GM19397 (cell line): ENCODE measurements around the gene PPP1R18.

Experiments
- ATAC-seq: cut with Tn5 transposase; IDR thresholded peaks from one replicate; pipeline ENCODE4 v1.9.1; 2021; ENCODE audit warnings: mild to moderate bottlenecking, moderate library complexity; ENCODE audit not compliant: unreplicated experiment

The PPP1R18 gene

DNA sequence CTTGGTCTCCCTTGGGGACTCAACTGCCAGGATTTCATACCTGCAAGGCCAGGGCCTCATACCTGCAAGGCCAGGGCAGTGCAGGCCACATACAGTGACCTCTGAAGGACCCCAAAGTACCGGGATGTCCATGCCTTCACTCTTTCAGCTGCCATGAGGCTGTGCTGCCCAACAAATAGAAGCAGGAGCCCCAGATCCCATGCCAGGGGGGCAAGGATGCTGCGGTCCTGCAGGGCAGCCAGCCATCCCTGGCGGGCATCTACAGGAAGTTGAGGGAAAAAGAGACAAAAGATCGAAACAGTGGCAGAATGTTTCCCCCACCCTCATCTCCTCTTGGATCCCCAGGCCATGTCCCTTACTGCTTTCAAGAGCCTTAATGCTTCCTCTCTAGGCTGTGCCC is 3.5 kb upstream of the PPP1R18 start:
- ATAC-seq = no peak

DNA sequence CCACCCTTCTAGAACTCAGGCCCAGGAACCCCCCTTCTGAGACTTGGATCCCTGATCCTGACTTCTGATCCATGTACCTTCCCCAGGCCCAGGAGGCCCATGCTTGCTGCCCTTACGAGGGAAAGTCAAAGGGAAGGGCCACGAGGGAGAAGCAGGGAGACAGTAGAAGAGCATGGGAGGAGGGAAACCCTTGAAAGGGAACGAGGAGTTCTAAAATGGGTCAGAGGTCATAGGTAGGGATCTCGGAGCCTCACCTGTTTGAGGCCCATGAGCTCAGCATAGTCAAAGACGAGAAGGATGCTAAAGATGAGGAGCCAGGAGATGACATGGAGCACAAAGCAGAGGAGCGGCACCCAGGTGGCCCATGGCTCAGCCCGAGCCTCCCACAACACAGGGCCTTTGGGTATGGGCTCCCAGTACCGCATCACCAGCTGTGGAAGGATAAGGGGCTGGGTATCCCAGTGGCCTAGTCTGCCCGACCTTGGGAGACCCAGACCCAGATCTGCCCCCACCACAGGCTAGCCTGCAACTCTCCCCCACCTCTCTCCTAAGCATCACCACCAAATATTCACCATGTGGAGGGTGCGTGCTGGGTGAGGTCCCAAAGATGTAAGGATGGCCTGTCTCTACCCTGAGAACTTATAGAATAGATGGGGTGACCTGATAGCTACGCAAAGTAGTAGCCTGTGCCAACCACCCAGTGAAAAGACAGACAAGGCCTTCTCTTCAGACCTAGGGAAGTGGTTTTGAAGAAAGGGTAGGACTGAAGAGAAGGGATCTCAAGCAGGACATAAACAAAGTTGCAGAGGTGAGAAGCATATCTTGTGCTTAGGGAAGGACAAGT is 2.8 kb upstream of the PPP1R18 start:
- ATAC-seq = no peak

DNA sequence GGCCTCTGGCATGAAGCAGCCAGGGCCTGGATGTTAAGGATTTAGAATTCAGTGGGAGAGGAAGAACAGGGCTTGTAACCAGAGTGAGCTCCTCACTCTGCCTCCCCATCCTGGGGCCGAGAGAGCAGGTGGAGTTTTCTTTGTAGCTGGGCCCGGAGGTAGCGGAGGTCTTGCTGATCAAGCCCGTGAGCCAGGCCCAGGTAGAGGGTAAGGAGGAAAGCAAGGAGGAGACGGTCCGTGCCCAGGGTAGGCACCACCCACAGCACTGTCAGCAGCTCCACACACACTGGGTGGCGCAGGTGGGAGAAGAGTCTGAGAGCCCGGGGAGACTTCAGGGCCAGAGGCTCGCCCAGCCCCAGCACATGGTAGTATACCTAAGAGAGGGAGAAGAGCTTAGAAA is 2.1 kb upstream of the PPP1R18 start:
- ATAC-seq = no peak

DNA sequence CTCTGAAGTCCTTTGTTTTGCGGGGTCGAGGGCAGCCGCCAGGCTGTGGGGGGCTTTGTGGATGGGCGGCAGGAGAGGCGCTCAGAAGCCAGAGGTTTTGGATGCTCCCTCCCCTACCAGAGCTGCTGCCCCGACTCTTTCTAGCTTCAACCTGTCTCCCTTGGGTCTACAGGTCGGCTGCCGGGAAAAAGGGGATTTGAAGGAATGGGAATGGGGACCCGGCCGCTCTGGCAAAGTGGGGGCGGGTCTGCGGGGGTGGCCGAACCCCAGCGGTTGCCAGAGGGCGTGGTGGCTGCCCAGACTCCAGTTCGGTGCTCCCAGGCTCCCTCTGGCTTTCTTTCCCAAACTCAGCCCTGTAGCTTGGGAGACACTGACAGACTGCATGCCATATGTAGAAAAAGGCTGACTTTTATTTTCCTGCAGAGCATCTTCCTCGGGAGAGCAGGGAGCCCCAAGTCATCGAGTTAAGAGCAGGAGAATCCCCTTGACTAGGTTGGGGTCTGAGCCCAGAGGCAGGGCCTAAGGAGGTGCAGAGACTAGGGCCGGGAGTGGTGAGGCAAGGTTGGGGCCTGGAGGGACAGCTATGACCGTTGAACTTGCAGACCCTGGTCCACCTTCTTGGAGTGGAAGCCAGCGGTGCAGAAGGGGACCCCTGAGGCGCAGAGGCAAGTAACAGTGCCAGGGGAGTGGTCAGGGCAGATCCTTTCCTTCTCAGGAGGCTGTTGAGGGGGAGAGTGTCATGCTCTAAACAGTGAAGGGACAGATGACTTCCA is 1.4 kb upstream of the PPP1R18 start:
- ATAC-seq = no peak

DNA sequence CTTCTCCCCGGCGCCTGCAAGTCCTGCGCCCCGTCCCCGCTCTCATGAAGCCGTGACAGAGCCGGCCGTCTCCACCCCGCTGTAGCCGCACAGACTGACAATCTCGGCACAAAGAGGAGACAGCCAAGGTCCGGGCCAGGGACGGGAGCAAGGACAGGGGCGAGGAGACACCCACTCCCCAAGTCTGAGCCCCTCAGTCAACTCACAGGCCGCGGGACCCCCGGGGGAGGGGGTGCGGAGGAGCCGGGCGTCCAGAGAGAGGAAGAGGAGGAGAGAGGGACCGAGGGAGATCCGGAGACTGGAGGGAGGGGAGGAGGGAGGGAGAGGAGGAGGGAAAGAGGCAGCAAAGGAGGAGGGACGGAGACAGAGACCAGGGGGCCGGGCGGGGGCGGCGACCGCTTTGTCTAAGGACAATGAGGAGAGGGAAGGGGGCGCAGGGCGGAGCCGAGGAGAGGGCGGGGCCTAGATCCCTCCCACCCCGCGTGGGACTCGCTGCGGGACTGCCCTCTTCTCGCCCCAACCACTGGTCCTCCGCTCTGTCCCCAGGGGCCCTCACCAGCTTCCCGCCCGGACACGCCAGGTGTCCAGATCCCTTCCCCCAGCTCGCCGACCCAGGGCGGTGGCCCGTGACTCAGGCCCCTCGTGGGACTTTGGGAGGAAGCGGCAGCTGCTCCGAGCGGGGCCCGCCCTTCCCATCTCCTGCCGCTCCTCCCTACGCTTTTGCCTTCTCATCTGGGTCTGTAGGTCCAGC is 638 bp upstream of the PPP1R18 start:
- ATAC-seq = peak; percentile 45

DNA sequence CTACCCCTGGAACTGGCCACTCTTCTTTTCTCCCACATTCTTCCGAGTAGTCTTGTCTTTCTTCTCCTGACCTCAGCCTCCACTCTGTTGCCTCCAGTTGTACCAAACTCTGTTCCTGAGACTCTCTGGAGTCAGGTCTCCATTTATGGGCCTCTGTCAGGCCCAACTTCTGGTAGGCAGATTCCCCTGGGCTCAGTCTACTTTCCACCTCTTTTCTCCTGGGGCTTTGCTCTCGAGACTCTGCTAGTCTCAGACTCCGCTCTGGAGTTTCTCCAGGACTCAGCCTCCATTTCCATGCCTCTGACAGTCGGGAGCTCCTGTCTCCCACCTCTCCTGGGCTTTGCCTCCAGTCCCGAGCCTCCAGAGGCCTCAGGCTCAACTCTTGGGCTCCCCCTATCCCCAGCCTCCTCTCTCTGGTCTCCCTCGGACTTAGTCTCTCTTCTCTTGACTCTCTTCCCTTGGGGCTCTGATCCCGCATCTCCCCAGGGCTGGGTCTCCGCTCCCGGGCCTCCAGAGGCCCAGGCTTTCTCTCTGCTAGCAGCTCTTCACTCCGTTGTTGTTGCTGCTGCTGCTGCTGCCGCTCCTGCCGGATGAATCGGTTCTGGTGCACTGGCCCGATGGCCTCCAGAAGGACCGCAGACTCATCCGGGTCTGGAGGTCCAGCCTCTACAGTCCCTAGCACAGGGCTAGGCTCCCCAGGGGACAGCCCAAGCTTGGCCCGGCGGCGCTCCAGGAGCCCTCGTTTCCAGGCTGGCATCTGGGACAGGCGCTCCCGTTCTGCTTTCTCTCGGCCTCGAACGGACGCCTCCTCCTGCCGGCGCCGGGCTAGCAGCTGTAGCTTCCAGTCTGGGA is 1.1 kb downstream of the PPP1R18 start:
- ATAC-seq = no peak

DNA sequence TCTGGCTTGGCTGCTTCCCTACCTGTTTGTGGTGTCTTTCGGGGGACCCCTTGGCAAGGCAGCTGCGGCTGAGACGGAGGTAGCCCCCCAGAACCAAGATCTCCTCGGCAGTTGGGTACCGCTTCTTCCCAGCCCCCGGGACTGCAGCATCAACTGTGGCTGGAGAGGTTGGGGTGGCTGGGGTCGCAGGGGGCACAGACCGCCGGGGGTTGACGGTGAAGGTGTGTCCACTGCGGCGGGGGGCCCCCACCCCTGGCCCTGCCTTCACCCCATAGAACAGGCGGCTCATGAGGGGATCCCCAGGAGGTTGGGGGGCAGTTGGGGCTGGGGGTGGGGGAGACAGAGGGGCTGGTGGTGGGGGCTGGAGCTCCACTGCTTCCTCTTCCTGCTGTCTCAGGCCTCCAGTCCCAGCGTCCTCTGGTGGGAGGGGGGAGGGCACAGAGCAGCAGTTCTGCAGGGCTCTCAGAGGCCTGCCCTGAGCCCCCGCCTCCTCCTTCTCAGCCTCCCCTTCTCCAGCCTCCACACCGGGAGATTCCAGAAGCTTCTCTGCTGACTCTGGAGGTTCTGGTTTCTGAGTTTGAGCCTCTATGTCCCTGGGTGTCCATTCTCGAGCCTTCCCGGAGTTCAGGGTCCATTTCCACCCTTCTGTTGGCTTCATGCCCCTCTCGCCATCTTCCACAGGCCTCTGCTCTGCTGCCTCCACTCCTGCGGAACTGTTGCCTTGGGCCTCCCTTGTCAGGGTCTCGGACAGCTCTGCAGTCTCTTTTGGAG is 1.9 kb downstream of the PPP1R18 start:
- no peak for ATAC-seq

DNA sequence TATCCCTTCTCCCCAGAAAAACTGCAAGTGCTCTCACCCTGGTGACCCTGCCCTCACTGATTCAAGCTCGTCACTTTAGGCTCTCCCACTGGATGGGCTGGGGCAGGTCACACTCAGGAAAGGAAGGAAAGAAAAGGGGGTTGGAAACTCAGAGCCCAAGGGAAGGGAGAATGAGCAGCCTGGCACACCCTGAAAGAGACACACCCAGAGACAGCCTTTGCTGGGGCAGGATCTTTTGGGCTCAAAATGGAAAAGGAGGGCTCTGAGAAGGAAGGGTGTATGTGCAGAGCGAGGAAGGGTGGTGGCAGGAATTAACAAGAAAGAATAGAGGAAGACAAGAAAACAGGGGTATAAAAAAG is 2.5 kb downstream of the PPP1R18 start:
- ATAC-seq = no peak

DNA sequence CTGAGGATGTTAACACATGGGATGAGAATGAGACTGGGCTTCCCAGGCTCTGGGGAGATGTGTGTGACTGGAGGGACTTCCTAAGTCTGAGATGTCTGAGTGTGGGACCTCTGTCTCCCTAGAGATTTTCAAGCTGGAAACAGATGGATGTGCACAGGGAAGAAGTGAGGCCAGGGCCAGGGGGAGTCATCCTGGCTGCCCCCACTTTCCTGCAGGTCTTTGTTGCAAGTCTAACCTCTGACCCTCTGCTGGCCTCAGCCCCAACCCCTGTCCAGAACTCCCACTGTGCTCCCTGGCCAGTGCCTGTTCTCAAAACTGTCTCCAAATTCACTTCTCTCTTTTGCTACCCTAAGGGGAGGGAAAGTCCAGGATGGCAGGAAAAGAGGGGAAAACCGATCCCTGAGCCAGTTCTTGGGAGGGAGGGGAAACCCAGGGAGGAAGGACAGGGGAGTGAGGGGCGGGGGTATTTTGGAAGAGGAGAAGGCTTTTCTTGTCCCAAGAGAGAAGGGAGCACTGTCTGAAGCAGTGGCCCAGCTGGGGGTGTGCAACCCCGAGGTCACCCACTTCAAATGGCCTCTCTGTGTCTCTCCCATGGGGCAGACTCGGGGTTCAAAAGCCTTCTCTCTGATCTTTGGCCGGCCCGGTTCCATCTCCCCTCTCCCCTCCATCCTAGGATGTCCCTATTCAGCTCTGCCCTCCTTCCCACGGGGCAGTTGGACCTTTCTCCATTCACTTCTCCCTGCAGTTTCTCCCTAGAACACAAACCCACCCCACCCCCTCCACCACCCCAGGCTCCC is 3.1 kb downstream of the PPP1R18 start:
- ATAC-seq = no peak

DNA sequence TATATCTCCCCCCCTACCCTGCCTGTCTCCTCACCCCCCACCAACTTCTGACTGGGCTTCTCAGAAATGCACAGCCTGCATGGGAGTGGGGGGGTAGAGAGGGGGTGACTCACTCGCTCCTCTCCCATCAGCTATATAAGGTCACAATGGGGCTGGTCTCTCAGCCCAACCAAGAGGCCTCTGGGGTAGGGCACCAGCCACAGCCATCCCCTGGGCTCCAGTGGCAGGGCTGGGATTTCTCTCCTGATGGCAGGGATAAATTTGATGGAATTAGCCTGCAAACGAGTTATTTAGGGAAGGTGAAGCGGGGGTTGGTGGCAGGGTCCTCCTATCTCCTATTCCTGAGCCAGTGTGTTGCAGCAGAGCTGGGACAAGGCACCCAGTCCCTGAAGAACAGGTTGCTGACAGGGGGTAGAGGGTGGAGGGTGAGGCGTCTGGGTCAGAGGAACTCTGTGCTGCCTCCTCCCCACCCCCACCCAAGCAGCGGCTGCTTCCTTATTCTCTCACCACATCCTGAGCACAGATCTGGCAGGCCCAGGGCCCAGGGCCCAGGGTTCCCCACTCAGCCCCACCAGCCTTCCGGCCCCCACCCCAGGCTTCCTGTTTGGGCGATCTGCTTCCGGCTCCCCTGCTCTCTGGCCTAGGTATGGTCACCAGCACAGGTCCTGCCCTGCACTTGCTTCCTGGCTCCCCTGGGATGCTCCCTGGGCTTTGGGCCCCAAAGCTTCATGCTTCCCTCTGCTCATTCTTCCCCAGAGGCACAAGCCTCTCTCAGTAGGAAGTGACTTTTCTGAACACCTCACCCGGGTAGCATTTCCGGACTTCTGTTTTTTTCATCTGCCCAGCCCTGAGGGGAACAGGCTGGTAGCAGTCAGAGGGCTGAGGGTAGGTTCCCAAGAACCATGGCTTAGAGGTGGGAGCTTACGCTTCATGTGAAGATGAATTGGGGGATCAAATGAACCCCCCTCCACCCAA is 4.0 kb downstream of the PPP1R18 start:
- peak; percentile 30 for ATAC-seq

DNA sequence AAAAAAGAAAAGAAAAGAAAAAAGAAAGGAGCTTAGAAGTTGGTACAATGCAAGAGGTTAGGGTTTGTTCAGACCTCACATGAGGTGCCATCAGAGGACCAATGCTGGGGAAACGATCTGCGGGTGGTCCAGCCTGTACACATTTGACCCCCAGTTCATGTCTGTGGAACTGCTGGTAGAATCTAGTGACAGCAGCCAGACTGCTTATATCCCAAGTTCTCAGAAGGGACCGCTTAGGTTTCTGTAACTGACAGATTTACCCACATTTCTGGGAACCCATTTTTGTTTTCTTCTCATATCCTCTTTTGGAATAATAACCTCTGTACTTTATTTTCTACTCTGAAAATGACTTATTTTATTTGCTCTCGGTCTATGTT is 4.7 kb downstream of the PPP1R18 start:
- no peak for ATAC-seq

DNA sequence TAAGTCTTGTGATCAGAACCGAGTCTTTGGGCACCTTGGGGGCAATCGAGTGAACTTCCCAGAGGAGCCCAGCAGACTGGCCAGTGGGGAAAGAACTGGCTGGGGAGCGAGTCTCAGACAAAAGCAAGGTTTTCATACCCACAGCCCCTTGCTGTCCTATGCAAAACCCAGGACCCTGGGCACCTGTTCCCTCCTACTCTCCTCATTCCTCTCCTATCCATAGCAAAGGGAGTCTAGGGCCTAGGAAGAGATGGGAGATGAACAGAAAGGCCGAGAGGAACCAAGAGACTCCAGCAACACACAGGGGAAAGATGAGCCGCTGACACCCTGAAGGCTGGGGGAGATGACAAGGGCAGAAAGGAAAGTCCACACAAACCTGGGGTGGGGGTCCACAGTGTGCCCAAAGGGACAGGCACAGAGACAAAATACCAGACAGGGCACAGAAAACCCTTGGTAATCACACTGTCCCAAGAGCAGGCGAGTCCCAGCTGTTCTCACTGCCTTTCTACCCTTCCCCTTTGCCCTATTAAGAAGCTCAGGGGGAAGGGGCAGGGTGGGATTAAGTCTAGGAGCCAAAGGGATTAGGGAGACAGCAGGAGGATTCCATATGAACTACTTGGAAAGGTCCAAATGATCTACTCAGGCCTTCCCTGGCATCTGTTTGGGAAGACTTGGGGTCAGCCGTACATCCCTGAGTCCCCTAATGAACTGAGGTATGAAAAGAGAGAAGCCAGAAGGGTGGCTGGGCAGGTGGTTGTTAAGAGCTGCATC is 6.5 kb downstream of the PPP1R18 start:
- ATAC-seq = no peak

DNA sequence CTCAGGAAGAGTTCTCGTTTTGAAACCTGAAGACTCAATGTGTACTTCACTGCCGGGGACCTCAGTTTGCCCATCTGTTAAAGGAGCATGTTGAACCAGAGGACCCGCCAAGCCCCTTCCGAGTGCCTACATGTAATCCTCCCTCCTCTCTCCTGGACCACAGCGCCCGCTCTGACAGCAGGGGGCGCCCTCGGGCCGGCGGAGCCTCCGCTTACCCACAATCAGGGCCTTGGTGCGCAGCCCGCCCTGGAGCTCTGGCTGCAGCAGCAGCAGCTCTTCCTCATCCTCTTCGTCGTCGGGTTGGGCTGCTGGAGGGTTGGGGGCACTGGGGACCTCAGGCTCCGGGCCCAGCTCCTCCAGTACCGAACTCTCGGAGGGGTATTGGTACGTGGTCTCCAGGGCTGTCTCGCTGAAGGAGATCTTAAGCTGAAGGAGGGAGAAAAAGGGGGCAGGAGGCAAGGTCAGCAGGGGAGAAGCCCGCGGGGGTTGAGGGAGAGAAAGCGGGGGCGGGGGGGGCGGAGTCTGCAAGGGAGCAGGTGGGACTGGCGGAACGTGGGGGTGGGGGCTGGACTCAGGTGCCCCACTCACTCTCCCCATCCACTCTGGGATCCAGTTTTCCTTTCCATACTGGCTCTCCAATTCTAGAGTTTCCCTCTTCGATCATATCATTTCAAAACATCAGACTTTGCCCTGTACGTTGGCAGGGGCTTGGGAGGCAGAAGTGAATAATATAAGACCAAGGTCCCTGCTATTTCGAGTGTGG is 7.3 kb downstream of the PPP1R18 start:
- peak; percentile 41 for ATAC-seq

DNA sequence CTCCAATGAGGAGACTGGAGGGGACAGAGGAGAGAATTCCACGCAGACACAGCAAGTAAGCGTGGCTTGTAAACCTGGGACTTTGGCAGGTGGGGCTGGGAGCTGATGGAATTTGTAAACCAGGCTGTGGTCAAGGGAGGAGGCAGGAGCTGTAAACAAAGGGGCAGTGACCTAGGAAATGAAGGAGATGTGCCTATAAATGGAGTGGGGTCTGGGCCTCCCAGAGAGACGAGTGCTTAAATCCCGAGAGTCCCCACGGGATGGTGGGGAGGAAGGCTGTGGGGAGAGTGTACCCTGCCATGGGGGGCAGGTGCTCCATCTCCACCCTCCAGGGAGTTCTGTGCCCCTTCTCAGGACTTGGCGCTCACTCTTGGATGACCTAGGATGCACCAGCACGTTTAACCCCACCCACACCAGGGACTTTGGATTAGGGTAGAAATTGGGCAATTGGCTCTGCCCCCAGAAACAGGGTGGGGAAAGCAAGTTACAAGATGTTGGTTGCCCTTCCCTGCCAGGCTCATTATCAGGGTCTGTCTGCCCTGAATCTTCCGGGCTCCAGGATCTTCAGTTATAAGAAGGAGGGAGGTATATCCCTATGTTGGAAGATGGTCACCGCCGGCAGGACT is 9.7 kb downstream of the PPP1R18 start:
- ATAC-seq = no peak

DNA sequence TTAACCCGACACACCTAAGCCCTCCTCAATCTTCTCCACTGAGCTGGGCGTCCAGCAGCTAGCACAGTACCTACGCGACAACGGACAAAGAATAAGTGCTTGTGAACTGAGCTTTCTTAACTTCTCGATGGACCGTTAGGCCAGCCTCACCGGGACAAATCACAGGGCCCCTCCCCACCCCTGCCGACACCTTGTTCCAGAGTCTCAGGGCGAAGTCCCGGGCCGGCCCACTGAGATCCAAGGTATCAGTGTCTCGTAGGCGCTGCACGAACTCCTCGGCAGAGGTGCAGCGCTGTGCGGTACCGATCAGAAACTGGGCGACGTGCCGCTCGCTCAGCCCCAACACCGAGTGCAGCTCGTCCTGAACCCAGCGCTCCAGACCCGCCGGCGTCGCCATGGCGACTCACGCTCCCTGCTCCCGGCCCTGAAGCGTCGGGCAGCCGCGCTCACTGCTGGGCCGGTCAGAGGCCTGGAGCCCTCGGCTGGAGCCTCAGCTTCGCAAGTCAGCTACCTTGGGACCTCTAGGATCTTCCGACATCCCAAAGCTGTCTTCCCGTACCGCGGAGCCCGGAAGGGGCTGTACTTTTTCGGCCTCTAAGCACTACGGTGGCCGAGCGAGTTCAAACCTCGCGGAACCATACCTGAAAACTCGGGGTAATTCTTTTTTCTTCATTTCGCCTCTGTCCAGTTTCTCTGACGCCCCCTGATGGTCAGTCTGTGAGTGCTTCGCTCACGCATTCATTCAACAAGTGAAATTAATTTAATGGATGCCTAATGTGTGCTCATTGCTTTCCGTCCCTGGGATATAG is 13.8 kb downstream of the PPP1R18 start, which contains the start of gene DHX16:
DHX16 (minus strand) TSS at position 562 of the 809 bp plus-strand sequence; CDS start at position 397, 165 bp downstream.
- ATAC-seq = peak; percentile 80
